ENCODE measurements around the gene GDI1.

GRCh38 chrX:154459832-154460231 is 22.9 kb downstream of the GDI1 start:
- TF ChIP-seq SNAI2 (CRISPR knock-in tag; IDR thresholded peaks at IDR 0.05) (no peak), ZFP30 (CRISPR knock-in tag; IDR thresholded peaks at IDR 0.05) (no peak), ESRRG (CRISPR knock-in tag; IDR thresholded peaks at IDR 0.05) (no peak), CSDC2 (CRISPR knock-in tag; IDR thresholded peaks at IDR 0.05) (no peak), ZNF8 (CRISPR knock-in tag; IDR thresholded peaks at IDR 0.05) (no peak), PATZ1 (CRISPR knock-in tag; IDR thresholded peaks at IDR 0.05; ENCODE audit: borderline replicate concordance) (no peak), TOX (CRISPR knock-in tag; IDR thresholded peaks at IDR 0.05; ENCODE audit: borderline replicate concordance) (no peak), CSRNP3 (CRISPR knock-in tag; IDR thresholded peaks at IDR 0.05) (no peak), ZFP3 (CRISPR knock-in tag; IDR thresholded peaks at IDR 0.05) (no peak), RARB (CRISPR knock-in tag; IDR thresholded peaks at IDR 0.05) (no peak), TSHZ2 (CRISPR knock-in tag; IDR thresholded peaks at IDR 0.05) (no peak)

Data from SK-N-SH treated with all-trans-retinoic acid at 6 μM for 48 hours (cell line).